Measurements from ENCODE around the gene CTRB1. TPM values are rescaled to one million over a fixed set of nuclear protein-coding genes. Genes with fewer than 3 reads are reported as not detected.

The CTRB1 gene
- total RNA-seq, 1 donor from 2014 or later, result not detected

- H3K4me1 ChIP-seq, result no peaks in the 10 kb centered on the region
- TF ChIP-seq, protein P1, sequence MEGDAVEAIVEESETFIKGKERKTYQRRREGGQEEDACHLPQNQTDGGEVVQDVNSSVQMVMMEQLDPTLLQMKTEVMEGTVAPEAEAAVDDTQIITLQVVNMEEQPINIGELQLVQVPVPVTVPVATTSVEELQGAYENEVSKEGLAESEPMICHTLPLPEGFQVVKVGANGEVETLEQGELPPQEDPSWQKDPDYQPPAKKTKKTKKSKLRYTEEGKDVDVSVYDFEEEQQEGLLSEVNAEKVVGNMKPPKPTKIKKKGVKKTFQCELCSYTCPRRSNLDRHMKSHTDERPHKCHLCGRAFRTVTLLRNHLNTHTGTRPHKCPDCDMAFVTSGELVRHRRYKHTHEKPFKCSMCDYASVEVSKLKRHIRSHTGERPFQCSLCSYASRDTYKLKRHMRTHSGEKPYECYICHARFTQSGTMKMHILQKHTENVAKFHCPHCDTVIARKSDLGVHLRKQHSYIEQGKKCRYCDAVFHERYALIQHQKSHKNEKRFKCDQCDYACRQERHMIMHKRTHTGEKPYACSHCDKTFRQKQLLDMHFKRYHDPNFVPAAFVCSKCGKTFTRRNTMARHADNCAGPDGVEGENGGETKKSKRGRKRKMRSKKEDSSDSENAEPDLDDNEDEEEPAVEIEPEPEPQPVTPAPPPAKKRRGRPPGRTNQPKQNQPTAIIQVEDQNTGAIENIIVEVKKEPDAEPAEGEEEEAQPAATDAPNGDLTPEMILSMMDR (IDR thresholded peaks at IDR 0.05), result no peak
- H3K27me3 ChIP-seq, result no peaks in the 10 kb centered on the region
- no peak for DNase-seq (ENCODE audit: low spot score in 2 of 2)
- H3K4me3 ChIP-seq, result no peak overlapping the region
- peaks cover 28 to 37% of the 10 kb centered on the region in 2 donors for H3K9me3 ChIP-seq
- intact Hi-C loops (cut with DNase I), result no loop called here
- no peak overlapping the region for H3K27ac ChIP-seq
- H3K36me3 ChIP-seq, result no peaks in the 10 kb centered on the region
Measured at GRCh38 chr16:75179208-75179607, 39.6 kb upstream of the CTRB1 start.

- TF ChIP-seq, protein P1 (IDR thresholded peaks at IDR 0.05), result no peak
- H3K9me3 ChIP-seq, result peaks cover 12 to 16% of the 10 kb centered on the region in 2 donors
- DNase-seq (ENCODE audit: low spot score in 2 of 2), result no peak
- intact Hi-C loops (cut with DNase I), result no loop called here
- no peak overlapping the region for H3K4me3 ChIP-seq
- no peaks in the 10 kb centered on the region for H3K36me3 ChIP-seq
- no peak overlapping the region for H3K27ac ChIP-seq
- H3K27me3 ChIP-seq, result no peaks in the 10 kb centered on the region
- no peaks in the 10 kb centered on the region for H3K4me1 ChIP-seq
Measured at GRCh38 chr16:75181630-75182029, 37.2 kb upstream of the CTRB1 start.

DNA sequence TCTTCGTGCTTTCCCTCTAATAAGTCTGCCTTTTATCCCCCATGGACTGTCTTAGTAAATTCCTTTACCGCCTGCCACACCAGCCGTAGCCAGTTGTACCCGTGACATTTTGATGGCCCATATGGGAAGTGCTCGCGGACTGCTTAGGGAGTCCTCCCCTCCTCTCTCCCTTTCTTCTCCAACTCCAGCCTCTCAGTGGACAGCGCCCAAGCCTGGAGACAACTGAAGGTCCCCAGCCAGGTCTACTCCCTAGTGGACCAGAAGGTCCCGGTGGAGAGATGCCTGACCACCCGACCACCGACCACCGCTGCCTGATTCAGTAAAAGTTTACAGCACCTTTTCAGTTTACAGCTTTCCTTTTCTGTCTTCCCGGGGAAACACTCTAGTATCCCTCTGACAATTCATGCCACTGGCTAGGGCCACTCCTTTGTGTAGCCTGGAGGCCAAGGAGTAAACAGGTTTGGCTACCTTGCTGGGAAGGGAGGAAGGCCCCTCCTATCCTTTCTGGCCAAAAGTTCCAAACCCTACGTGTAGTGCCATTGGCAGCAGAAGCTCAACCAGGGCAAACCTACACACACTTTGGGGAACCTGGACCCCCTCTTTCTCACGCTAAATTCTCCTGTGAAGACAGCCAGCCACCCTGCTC lies 29.8 kb upstream of the CTRB1 start:
- Histone ChIP-seq H3K9me3 (no peaks in the 10 kb centered on the region), H3K36me3 (no peaks in the 10 kb centered on the region), H3K4me1 (no peaks in the 10 kb centered on the region), H3K4me3 (no peak overlapping the region), H3K27me3 (no peaks in the 10 kb centered on the region), H3K27ac (no peak overlapping the region)
- TF ChIP-seq, protein P1 (IDR thresholded peaks at IDR 0.05), result no peak
- intact Hi-C loops (cut with DNase I), result no loop called here
- no peak for DNase-seq (ENCODE audit: low spot score in 2 of 2)

- H3K27me3 ChIP-seq, result no peaks in the 10 kb centered on the region
- no peak for DNase-seq (ENCODE audit: low spot score in 2 of 2)
- no peak overlapping the region for H3K27ac ChIP-seq
- H3K4me1 ChIP-seq, result no peaks in the 10 kb centered on the region
- no peaks in the 10 kb centered on the region for H3K36me3 ChIP-seq
- TF ChIP-seq, protein P1 (IDR thresholded peaks at IDR 0.05), result no peak
- no peak overlapping the region for H3K4me3 ChIP-seq
- H3K9me3 ChIP-seq, result no peaks in the 10 kb centered on the region
- intact Hi-C loops (cut with DNase I), result no loop called here
Measured at GRCh38 chr16:75189638-75190245, 29.0 kb upstream of the CTRB1 start.

DNA sequence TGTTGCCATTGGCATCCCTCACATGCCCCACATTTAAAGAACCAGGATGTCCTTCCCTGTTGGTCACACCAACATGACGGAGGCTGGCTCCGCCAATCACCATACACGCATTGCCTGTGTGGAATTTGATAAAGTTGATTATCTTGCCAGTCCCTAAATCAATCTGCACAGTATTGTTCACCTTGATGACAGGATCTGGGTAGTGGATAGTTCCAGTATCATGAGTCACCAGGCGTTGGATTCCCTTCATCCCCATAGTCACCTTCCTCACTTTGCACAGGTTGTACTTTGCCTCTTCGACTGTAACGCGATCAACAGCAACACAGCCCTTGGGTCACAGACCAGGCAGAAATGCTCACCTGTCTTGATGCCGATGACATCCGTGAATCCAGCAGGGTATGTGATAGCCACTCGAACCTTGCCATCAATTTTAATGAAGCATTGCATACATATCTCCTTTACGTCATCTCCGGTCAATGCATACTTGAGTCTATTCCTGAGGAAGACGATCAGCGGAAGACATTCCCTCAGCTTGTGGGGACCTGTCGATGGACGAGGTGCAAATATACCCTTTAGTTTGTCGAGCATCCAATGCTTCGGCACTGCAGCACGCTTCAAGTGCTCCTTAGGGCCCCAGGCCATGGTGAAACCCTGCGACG lies 26.1 kb upstream of the CTRB1 start:
- no peaks in the 10 kb centered on the region for H3K9me3 ChIP-seq
- no peaks in the 10 kb centered on the region for H3K27me3 ChIP-seq
- no peaks in the 10 kb centered on the region for H3K4me1 ChIP-seq
- H3K27ac ChIP-seq, result no peak overlapping the region
- TF ChIP-seq, protein P1 (IDR thresholded peaks at IDR 0.05), result no peak
- intact Hi-C loops (cut with DNase I), result no loop called here
- H3K36me3 ChIP-seq, result no peaks in the 10 kb centered on the region
- H3K4me3 ChIP-seq, result no peak overlapping the region
- no peak for DNase-seq (ENCODE audit: low spot score in 2 of 2)

Measured in ascending aorta (tissue), 2 donors.